CD4-positive, alpha-beta T cell treated with Interleukin-21 for 1 hour (primary cell): Measurements from ENCODE around the gene GSK3B.
A peak's percentile ranks its signal among the peaks of the same experiment; 100 is the strongest.

Experiments
- DNase-seq: peaks from one replicate; pipeline ENCODE4 v3.0.0-alpha.2; 2020

The GSK3B gene

DNA sequence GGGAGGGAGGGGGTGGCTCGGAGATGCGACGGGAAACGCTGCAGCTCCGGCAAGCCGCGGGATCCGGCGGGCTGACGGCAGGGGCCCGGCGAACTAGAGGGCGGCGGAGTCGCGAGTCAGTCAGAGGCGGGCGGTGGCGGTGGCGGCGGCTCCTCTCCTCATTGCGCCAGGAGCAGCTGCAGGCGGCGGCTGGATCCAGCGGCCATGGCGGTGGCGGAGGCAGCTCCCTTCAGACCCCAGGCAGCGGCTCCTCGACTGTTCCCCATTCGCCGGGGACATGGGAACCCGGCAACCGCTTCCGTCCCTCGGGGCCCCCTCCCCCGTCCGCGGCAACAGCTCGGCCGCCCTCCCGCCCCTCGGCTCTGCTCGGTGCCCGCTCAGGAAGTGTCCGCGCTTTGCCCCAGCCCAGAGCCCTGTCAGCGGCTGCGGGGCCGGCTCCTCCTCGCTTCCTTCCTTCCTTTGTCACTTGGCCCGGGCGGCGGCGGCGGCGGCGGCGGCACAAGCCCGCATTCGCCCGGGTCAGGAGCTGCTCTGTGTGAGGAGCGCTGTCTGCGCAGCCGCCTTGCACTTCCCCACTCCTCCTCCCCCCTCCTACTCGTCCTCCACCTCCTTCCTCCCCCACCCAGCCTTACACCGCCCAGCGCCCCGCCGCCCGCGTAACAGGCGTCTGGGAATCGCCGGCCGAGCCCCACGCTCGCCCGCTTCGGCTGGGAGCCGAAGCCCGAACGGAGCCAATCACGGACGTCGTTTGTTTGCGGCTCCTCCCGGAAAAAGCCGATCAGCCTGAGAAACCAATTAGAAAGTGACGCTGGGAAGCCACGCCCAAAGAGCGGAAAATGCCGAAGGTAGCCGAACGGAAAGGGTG, at the start of gene GSK3B:
Gene GSK3B (minus strand): TSS at position 537 of the 865 bp plus-strand sequence. CDS start 1,013 bp downstream, outside the sequence.
- DNase-seq, result peak; percentile 75

DNA sequence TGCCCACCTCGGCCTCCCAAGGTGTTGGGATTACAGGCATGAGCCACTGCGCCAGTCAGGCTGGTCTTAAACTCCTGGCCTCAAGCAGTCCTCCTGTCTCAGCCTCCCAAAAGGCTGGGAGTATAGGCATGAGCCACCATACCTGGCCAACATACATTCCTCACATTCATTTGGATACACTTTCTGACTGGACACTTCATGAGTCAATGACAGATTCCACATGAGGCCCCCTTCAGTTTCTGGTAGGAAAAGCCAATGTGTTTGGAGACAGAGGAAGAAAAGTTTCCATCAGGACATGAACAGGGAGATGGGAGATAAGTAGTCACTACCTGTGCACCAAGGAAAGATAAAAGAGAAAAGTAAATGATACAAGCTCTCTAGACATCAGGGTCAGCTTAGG, 49.4 kb upstream of the GSK3B start:
- DNase-seq, result no peak

DNA sequence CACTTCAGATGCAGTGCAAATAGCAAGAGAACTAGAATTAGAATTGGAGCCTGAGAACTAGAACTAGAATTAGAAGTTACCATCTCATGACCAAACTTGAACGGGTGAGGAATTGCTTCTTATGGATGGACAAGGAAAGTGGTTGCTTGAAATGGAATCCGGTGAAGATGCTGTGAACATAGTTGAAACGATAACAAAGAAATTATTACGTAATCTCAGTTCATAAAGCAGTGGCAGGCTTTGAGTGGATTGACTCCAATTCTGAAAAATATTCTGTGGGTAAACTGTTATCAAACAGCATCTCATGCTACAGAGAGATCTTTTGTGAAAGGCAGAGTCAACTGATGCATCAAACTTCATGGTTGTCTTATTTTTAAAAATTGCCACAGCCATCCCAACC, 48.0 kb upstream of the GSK3B start:
- no peak for DNase-seq

- DNase-seq, result no peak
These were observed 46.0 kb upstream of the GSK3B start for GRCh38 chr3:120140098-120140742.

DNA sequence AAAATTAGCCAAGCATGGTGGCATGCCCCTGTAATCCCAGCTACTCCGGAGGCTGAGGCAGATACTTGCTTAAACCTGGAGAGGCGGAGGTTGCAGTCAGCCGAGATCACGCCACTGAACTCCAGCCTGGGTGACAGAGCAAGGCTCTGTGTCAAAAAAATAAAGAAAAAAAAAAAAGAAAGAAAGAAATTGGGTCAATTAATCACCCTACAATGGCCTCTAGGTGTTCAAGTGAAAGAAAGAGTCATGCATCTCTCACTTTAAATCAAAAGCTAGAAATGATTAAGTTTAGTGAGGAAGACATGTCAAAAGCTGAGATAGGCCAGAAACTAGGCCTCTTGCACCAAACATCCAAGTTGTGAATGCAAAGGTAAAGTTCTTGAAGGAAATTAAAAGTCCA, 44.9 kb upstream of the GSK3B start:
- no peak for DNase-seq

DNA sequence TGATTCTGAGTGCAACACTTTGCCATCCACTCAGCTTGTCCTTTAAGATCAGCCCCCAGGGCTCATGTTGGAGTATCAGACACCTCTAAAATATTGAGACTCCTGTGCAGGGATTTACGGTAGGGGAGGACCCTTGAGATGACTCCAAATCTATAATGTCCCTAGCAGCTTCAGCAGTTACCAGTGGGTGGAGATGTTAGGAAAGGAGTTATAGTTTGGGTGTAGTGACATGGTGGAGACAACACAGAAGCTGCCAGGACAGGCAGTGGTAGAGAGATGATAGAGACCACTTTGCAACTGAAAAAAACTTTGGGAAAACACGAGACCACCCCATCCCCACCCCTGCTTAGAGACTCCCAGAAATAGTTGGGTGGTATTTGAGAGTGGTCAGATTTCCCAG, 43.3 kb upstream of the GSK3B start:
- DNase-seq, result no peak

DNA sequence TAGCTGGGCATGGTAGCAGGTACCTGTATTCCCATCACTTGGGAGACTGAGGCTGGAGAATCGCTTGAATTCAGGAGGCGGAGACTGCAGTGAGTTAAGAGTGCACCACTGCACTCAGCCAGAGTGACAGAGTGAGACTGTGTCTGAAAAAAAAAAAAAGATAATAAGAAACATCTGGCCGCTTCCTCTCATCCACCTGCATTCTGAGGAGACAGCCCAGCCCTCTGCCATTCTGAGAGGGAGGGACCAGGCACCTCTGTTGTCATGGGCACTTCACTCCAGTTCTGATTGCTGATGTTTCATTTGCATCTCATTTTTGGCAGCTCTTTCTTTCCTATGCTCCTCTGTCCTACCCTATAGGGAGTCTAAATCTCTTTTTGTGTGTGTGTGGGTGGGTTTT, 36.4 kb upstream of the GSK3B start:
- no peak for DNase-seq

DNA sequence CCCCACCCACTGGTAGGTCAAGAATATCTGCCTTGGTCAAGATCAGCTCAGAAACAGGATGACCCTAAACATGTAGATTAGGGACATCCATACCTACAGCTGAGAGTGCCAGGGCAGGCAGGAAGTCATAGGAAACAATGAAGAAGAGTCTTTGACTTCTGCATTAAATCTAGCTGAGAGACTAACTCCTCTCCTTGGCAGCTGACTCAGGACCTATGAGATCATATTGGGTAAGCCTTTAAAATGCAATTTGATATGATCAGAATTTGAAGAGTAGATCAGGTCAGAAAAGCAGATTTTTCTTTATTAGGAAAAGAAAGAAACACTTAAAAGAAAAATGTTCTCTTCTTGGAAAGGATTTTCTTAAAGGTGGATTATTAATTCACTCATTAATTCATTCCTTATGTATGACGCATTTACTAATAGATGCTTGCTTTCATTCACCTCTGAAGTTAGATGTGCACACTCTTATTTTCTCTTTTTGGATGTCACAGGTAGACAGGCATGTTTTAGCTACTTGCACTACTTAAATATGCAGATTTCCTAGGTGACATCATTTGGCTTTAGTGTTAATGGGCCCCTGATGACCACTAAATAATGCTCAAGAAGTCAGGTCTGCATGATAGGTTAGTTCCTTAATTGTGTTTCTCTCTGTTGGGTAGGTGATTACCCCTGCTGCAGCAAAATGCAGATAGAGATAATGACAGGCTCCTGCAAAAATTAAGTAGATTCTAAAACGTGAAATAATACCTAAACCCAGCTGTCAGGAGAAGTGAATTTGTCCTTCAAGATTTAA, 35.7 kb upstream of the GSK3B start:
- no peak for DNase-seq

GRCh38 chr3:120129051-120129450, 34.8 kb upstream of the GSK3B start:
- DNase-seq, result no peak

GRCh38 chr3:120125992-120126391, 31.7 kb upstream of the GSK3B start:
- no peak for DNase-seq

DNA sequence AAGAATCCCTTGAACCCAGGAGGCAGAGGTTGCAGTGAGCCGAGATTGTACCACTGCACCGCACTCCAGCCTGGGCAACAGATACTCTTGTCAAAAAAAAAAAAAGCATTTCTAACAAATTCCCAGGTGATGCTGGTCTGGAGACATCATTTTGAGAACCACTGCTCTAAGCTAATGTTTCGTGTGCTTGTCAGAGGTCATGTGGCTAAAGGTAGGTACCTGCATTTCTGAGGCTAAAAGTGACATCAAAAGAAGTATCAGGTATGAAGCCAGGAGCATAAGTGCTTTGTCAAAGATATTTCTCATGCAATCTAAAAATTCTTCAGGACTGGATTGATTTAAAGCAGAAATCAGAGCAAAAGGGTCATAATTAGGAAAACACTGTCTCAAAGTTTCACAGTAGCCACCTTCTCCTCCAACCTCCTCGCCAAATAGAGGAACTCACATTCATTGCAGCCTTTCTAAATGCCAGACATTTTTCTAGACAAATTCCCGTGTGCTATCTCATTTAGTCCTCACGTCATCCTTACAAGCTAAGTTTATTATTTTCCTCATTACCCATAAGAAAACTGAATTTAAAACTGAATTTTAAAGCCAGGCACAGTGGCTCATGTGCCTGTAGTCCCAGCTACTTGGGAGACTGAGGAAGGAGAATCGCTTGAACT, 25.7 kb upstream of the GSK3B start:
- DNase-seq, result no peak

DNA sequence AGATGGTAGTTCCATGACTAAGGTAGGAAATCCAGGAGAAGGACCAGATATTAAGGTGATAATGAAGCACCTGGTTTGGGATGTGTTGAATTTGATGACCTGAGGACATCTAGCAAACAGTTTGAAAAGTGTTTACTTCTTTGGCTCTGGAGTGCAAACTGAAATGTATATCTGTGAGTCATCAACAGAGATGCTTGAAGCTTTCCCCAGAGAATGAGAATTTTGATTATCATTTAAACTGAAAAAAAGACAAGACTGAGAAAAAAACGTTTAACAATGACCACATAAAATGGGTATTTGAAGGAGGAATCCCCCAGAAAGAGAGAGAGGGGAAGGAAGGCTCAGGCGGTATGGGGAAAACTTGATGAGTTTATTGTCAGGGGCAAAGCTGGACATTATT, 20.7 kb upstream of the GSK3B start:
- no peak for DNase-seq

DNA sequence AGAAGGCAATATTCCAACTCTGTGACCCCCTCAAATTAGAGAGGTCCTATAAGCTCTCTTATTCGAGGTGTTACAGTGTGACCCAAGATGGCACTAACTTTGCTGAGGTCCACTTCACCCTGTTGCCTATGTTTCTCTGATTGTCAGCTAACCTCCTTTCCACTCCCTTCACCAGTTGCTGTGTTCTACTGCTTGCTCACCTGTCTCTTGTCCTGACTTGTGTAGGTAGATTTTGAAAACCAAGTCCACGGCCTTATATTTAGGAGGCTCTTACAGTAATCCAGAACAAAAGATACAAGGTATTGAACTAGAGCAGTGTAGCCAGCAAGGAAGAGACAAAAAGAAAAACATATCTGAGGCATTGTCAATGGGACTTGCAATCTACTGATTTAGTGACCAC, 20.1 kb upstream of the GSK3B start:
- DNase-seq, result no peak

- DNase-seq, result no peak
These were observed 19.2 kb upstream of the GSK3B start for GRCh38 chr3:120113128-120114116.

DNA sequence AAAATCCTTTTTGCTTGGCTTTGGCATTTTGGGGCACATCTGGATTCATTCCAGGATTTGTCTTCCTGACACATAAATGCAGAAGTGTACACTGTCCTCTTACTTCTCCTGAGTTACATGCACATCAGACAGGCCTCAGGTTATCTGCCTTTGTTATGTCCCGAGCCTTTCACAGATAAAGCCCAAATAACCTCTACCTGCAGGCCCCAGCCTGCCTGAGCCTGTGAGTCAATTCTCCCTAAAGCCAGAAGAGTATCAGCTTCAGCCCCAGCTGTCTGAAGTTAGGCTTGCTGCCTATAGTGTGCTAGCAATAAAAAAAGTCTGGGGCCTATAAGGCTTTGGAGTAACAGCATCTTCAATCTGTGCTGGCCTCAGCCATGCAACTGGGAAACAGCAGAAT, 17.7 kb upstream of the GSK3B start:
- DNase-seq, result no peak

GRCh38 chr3:120103276-120103675, 9.0 kb upstream of the GSK3B start:
- DNase-seq, result no peak

GRCh38 chr3:120102674-120103073, 8.4 kb upstream of the GSK3B start:
- no peak for DNase-seq

- DNase-seq, result no peak
These were observed 8.0 kb upstream of the GSK3B start for GRCh38 chr3:120102232-120102631.

GRCh38 chr3:120101624-120102023, 7.4 kb upstream of the GSK3B start:
- DNase-seq, result no peak

GRCh38 chr3:120100711-120101110, 6.5 kb upstream of the GSK3B start:
- DNase-seq, result no peak

DNA sequence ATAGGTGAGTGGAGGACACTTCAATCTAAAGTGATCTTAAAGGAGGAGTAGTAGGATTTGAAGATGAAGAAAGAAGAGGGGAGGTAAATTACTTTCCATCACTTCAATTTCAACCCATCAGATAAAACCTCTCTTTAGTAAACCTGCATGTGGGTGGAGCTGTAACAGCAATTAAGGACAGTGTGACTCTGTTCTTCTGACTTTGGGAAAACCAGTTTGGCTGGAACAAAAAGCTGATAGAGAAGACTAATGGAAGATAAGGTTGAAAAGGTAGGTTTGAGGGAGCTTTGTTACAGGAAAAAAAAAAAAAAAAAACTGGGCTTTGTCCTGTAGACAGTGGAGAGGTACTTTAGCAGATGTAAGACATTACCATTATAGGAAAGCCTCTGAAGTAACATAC, 4.5 kb upstream of the GSK3B start:
- no peak for DNase-seq

- DNase-seq, result no peak
These were observed 1.8 kb upstream of the GSK3B start for GRCh38 chr3:120095979-120096426.
